Ovary (tissue), 9 donors: ENCODE measurements around the gene ADAM30. TPM values are rescaled to one million over a fixed set of nuclear protein-coding genes. Genes with fewer than 3 reads are reported as not detected.

Experiments
- DNase-seq, 5 donors: peaks; one replicate each; pipeline ENCODE4 v3.0.0-alpha.2; 2019 to 2020
- H3K27ac ChIP-seq, 2 donors: fragments of 200-600 bp; one replicate each; pipeline versions ENCODE4 v1.5.1 to v1.8.0; 2019 to 2022
- H3K27me3 ChIP-seq: fragments of 200-600 bp; one replicate; pipeline ENCODE4 v1.8.0; 2022
- H3K36me3 ChIP-seq: fragments of 200-600 bp; sonication (generic); one replicate; pipeline ENCODE4 v1.5.1; 2019
- H3K4me1 ChIP-seq: one replicate; pipeline ENCODE4 v1.8.1; 2013; ENCODE audit warnings: mild to moderate bottlenecking, moderate library complexity; ENCODE audit not compliant: insufficient read depth
- H3K4me3 ChIP-seq: fragments of 200-600 bp; sonication (generic); one replicate; pipeline ENCODE4 v1.5.1; 2017
- H3K9me3 ChIP-seq, 2 donors: fragments of 200-600 bp in 1 of 2; sonication (generic) in 1 of 2; one replicate each; pipeline versions ENCODE4 v1.5.1 to v1.8.1; 2013 to 2019; ENCODE audit warnings: mild to moderate bottlenecking in 1 of 2, moderate library complexity in 1 of 2
- CTCF ChIP-seq, 3 donors: fragments of 450-650 bp in 2 of 3; fragments of 200-600 bp in 1 of 3; IDR thresholded peaks; one replicate each; pipeline versions ENCODE4 v1.5.1 to v1.8.0; 2016 to 2022; ENCODE audit warnings: antibody characterized with exemption in 3 of 3, mild to moderate bottlenecking in 1 of 3
- EP300 ChIP-seq: sonication (generic); formaldehyde crosslinking; IDR thresholded peaks from one replicate; pipeline ENCODE4 v1.6.1; 2017; ENCODE audit warnings: antibody characterized with exemption
- POLR2A ChIP-seq: fragments of 450-650 bp; IDR thresholded peaks from one replicate; pipeline ENCODE4 v1.6.1; 2017; ENCODE audit warnings: antibody characterized with exemption, mild to moderate bottlenecking, moderate library complexity
- WGBS, 3 donors: extraction: QIAGEN DNeasy Blood & Tissue Kit in 1 of 3; methylation state at CpG; one replicate each; pipeline versions ENCODE4 v1.1.5 to v1.1.7; 2013 to 2017; 5-methylcytosine and 5-hydroxymethylcytosine counted together
- intact Hi-C, 4 donors: fragments of 100-400 bp; cut with DNase I; formaldehyde crosslinking; loops; one replicate each; pipeline versions ENCODE4 v1.11.0 to v1.15.1; 2022 to 2023
- polyA plus RNA-seq, 2 donors: library from polyadenylated mRNA; stranded (reverse); fragments of 200-250 nt in 1 of 2; fragments of 350-450 nt in 1 of 2; fragmentation: Illumina TruSeq in 1 of 2; extraction: RNeasy Lipid Tissue Mini Kit (QIAGEN cat#74804) in 1 of 2; gene quantifications; one replicate each; pipeline ENCODE4 v1.2.3, GENCODE V29; 2013 to 2014
- total RNA-seq, 7 donors: library from RNA; depleted of rRNA in 2 of 7; stranded (reverse); fragments of >200 nt in 2 of 7; fragmentation: NEBNext Ultra II Directional in 3 of 7; extraction: Animal tissue kit (Norgen Biotek cat#: 25700) in 3 of 7; gene quantifications; one replicate each; pipeline versions ENCODE4 v1.1.0 to v1.2.4, GENCODE V29; 2016 to 2023
- donor health status: DM: no; HTN: no; CAD: no; lungs with moderate emphysema.
- donor health status: DM: no; HTN: no; CAD: no.
- donor health status: Bipolar disorder and iron deficiency.
- donor health status: DM: yes; HTN: yes; CAD: no.
- donor health status: DM: no; HTN: no; CAD: no.
- donor health status: DM: yes; HTN: yes; CAD: no.

Gene ADAM30
- total and polyA plus RNA-seq, 9 donors: not detected

GRCh38 chr1:119868176-119868575 is 28.1 kb downstream of the ADAM30 start:
- H3K4me3 ChIP-seq: no peak overlapping the region
- TF ChIP-seq POLR2A (no peak), CTCF (IDR thresholded peaks at IDR 0.05) (no peak), EP300 (no peak)
- no peaks in the 10 kb centered on the region for H3K36me3 ChIP-seq
- 73 to 93% (median 83%) methylated on average over 2 of the region's 2 CpGs for whole genome bisulfite sequencing, 3 donors
- H3K4me1 ChIP-seq: no peaks in the 10 kb centered on the region
- H3K27me3 ChIP-seq: no peaks in the 10 kb centered on the region
- no peak overlapping the region for H3K27ac ChIP-seq
- H3K9me3 ChIP-seq: no peaks in the 10 kb centered on the region
- no peak for DNase-seq
- intact Hi-C loops: no loop called here

GRCh38 chr1:119866451-119866850 is 29.9 kb downstream of the ADAM30 start:
- H3K9me3 ChIP-seq: no peaks in the 10 kb centered on the region
- intact Hi-C loops: no loop called here
- TF ChIP-seq EP300 (no peak), POLR2A (no peak), CTCF (IDR thresholded peaks at IDR 0.05) (no peak)
- H3K27me3 ChIP-seq: no peaks in the 10 kb centered on the region
- no peak for DNase-seq
- H3K4me1 ChIP-seq: no peaks in the 10 kb centered on the region
- WGBS, 3 donors: 58 to 63% (median 62%) methylated on average over 3 of the region's 3 CpGs
- no peak overlapping the region for H3K27ac ChIP-seq
- no peak overlapping the region for H3K4me3 ChIP-seq
- no peaks in the 10 kb centered on the region for H3K36me3 ChIP-seq

GRCh38 chr1:119865627-119866026 is 30.7 kb downstream of the ADAM30 start:
- intact Hi-C loops: no loop called here
- WGBS, 3 donors: 35 to 48% (median 39%) methylated on average over 4 of the region's 4 CpGs
- Histone ChIP-seq H3K27me3 (no peaks in the 10 kb centered on the region), H3K36me3 (no peaks in the 10 kb centered on the region), H3K4me3 (no peak overlapping the region), H3K9me3 (no peaks in the 10 kb centered on the region), H3K4me1 (no peaks in the 10 kb centered on the region), H3K27ac (no peak overlapping the region)
- TF ChIP-seq CTCF (IDR thresholded peaks at IDR 0.05) (no peak), POLR2A (no peak), EP300 (no peak)
- no peak for DNase-seq

- DNase-seq: no peak
- no peak overlapping the region for H3K4me3 ChIP-seq
- no peaks in the 10 kb centered on the region for H3K9me3 ChIP-seq
- no peaks in the 10 kb centered on the region for H3K36me3 ChIP-seq
- no peak overlapping the region for H3K27ac ChIP-seq
- intact Hi-C loops: no loop called here
- TF ChIP-seq CTCF (IDR thresholded peaks at IDR 0.05) (no peak), POLR2A (no peak), EP300 (no peak)
- H3K27me3 ChIP-seq: no peaks in the 10 kb centered on the region
- no peaks in the 10 kb centered on the region for H3K4me1 ChIP-seq
Observed at GRCh38 chr1:119862276-119862675, 34.0 kb downstream of the ADAM30 start.

GRCh38 chr1:119861547-119861946 is 34.8 kb downstream of the ADAM30 start:
- no peaks in the 10 kb centered on the region for H3K27me3 ChIP-seq
- TF ChIP-seq CTCF (IDR thresholded peaks at IDR 0.05) (no peak), POLR2A (no peak), EP300 (no peak)
- intact Hi-C loops: no loop called here
- no peaks in the 10 kb centered on the region for H3K4me1 ChIP-seq
- H3K36me3 ChIP-seq: no peaks in the 10 kb centered on the region
- no peak overlapping the region for H3K27ac ChIP-seq
- H3K9me3 ChIP-seq: no peaks in the 10 kb centered on the region
- H3K4me3 ChIP-seq: no peak overlapping the region
- DNase-seq: no peak
- 83 to 89% (median 86%) methylated on average over 2 of the region's 2 CpGs for WGBS, 3 donors
